GM23338 (cell line): Measurements from ENCODE around the gene OR6K2.

Experiments
- CREB1 ChIP-seq: fragments of 250-450 bp; sonication (Bioruptor Pico); IDR thresholded peaks from 2 replicates; pipeline ENCODE4 v1.5.0; 2020; ENCODE audit warnings: low read depth, mild to moderate bottlenecking, moderate library complexity
- EZH2 ChIP-seq: fragments of 200-600 bp; sonication (generic); IDR thresholded peaks from one replicate; pipeline ENCODE4 v1.8.0; 2017; ENCODE audit warnings: antibody characterized with exemption, mild to moderate bottlenecking, low read depth; ENCODE audit not compliant: unreplicated experiment
- EZH2phosphoT487 ChIP-seq: fragments of 200-600 bp; sonication (generic); IDR thresholded peaks from one replicate; pipeline ENCODE4 v1.8.1; 2018; ENCODE audit warnings: antibody characterized with exemption; ENCODE audit not compliant: unreplicated experiment
- JUNB ChIP-seq: IDR thresholded peaks from one replicate; pipeline ENCODE4 v1.6.1; 2016; ENCODE audit warnings: antibody characterized with exemption; ENCODE audit not compliant: unreplicated experiment
- NANOG ChIP-seq: IDR thresholded peaks from 2 replicates; pipeline ENCODE4 v1.6.1; 2016; ENCODE audit warnings: antibody characterized with exemption, borderline replicate concordance
- POLR2AphosphoS5 ChIP-seq: IDR thresholded peaks from 2 replicates; pipeline ENCODE4 v1.6.1; 2016; ENCODE audit warnings: antibody characterized with exemption, low read depth
- ZNF331 ChIP-seq: fragments of 250-450 bp; sonication (Bioruptor Pico); IDR thresholded peaks from 2 replicates; pipeline ENCODE4 v1.5.0; 2020; ENCODE audit warnings: low read depth, mild to moderate bottlenecking, moderate library complexity
- TF ChIP-seq, protein P1 (sequence below), 2 experiments: fragments of 200-600 bp in 1 of 2; sonication (generic) in 1 of 2; conservative IDR thresholded peaks; 2 replicates each; pipeline versions ENCODE4 v1.5.1 to v1.6.1; 2016 to 2017; ENCODE audit warnings: antibody characterized with exemption in 2 of 2, low read depth in 2 of 2, mild to moderate bottlenecking in 2 of 2, moderate library complexity in 1 of 2
- TF ChIP-seq, protein P2 (sequence below): IDR thresholded peaks from 2 replicates; pipeline ENCODE4 v1.6.1; 2016; ENCODE audit warnings: antibody characterized with exemption
- TF ChIP-seq, protein P3 (sequence below): IDR thresholded peaks from one replicate; pipeline ENCODE4 v1.6.1; 2018; ENCODE audit warnings: antibody characterized with exemption; ENCODE audit not compliant: unreplicated experiment
- TF ChIP-seq, protein P4 (sequence below): fragments of 250-450 bp; sonication (Bioruptor Pico); IDR thresholded peaks from 2 replicates; pipeline ENCODE4 v1.5.0; 2020; ENCODE audit warnings: mild to moderate bottlenecking, moderate library complexity

- TF ChIP-seq, protein P1, sequence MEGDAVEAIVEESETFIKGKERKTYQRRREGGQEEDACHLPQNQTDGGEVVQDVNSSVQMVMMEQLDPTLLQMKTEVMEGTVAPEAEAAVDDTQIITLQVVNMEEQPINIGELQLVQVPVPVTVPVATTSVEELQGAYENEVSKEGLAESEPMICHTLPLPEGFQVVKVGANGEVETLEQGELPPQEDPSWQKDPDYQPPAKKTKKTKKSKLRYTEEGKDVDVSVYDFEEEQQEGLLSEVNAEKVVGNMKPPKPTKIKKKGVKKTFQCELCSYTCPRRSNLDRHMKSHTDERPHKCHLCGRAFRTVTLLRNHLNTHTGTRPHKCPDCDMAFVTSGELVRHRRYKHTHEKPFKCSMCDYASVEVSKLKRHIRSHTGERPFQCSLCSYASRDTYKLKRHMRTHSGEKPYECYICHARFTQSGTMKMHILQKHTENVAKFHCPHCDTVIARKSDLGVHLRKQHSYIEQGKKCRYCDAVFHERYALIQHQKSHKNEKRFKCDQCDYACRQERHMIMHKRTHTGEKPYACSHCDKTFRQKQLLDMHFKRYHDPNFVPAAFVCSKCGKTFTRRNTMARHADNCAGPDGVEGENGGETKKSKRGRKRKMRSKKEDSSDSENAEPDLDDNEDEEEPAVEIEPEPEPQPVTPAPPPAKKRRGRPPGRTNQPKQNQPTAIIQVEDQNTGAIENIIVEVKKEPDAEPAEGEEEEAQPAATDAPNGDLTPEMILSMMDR (conservative IDR thresholded peaks at IDR 0.05; ENCODE audit: low read depth in 2 of 2) = no peak
- TF ChIP-seq CREB1 (CRISPR knock-in tag) (no peak), EZH2 (no peak), EZH2phosphoT487 (no peak), NANOG (no peak), POLR2AphosphoS5 (no peak), JUNB (no peak), ZNF331 (CRISPR knock-in tag) (no peak)
- TF ChIP-seq, protein P2, sequence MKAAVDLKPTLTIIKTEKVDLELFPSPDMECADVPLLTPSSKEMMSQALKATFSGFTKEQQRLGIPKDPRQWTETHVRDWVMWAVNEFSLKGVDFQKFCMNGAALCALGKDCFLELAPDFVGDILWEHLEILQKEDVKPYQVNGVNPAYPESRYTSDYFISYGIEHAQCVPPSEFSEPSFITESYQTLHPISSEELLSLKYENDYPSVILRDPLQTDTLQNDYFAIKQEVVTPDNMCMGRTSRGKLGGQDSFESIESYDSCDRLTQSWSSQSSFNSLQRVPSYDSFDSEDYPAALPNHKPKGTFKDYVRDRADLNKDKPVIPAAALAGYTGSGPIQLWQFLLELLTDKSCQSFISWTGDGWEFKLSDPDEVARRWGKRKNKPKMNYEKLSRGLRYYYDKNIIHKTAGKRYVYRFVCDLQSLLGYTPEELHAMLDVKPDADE = no peak
- TF ChIP-seq, protein P3, sequence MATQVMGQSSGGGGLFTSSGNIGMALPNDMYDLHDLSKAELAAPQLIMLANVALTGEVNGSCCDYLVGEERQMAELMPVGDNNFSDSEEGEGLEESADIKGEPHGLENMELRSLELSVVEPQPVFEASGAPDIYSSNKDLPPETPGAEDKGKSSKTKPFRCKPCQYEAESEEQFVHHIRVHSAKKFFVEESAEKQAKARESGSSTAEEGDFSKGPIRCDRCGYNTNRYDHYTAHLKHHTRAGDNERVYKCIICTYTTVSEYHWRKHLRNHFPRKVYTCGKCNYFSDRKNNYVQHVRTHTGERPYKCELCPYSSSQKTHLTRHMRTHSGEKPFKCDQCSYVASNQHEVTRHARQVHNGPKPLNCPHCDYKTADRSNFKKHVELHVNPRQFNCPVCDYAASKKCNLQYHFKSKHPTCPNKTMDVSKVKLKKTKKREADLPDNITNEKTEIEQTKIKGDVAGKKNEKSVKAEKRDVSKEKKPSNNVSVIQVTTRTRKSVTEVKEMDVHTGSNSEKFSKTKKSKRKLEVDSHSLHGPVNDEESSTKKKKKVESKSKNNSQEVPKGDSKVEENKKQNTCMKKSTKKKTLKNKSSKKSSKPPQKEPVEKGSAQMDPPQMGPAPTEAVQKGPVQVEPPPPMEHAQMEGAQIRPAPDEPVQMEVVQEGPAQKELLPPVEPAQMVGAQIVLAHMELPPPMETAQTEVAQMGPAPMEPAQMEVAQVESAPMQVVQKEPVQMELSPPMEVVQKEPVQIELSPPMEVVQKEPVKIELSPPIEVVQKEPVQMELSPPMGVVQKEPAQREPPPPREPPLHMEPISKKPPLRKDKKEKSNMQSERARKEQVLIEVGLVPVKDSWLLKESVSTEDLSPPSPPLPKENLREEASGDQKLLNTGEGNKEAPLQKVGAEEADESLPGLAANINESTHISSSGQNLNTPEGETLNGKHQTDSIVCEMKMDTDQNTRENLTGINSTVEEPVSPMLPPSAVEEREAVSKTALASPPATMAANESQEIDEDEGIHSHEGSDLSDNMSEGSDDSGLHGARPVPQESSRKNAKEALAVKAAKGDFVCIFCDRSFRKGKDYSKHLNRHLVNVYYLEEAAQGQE = no peak
- TF ChIP-seq, protein P4, sequence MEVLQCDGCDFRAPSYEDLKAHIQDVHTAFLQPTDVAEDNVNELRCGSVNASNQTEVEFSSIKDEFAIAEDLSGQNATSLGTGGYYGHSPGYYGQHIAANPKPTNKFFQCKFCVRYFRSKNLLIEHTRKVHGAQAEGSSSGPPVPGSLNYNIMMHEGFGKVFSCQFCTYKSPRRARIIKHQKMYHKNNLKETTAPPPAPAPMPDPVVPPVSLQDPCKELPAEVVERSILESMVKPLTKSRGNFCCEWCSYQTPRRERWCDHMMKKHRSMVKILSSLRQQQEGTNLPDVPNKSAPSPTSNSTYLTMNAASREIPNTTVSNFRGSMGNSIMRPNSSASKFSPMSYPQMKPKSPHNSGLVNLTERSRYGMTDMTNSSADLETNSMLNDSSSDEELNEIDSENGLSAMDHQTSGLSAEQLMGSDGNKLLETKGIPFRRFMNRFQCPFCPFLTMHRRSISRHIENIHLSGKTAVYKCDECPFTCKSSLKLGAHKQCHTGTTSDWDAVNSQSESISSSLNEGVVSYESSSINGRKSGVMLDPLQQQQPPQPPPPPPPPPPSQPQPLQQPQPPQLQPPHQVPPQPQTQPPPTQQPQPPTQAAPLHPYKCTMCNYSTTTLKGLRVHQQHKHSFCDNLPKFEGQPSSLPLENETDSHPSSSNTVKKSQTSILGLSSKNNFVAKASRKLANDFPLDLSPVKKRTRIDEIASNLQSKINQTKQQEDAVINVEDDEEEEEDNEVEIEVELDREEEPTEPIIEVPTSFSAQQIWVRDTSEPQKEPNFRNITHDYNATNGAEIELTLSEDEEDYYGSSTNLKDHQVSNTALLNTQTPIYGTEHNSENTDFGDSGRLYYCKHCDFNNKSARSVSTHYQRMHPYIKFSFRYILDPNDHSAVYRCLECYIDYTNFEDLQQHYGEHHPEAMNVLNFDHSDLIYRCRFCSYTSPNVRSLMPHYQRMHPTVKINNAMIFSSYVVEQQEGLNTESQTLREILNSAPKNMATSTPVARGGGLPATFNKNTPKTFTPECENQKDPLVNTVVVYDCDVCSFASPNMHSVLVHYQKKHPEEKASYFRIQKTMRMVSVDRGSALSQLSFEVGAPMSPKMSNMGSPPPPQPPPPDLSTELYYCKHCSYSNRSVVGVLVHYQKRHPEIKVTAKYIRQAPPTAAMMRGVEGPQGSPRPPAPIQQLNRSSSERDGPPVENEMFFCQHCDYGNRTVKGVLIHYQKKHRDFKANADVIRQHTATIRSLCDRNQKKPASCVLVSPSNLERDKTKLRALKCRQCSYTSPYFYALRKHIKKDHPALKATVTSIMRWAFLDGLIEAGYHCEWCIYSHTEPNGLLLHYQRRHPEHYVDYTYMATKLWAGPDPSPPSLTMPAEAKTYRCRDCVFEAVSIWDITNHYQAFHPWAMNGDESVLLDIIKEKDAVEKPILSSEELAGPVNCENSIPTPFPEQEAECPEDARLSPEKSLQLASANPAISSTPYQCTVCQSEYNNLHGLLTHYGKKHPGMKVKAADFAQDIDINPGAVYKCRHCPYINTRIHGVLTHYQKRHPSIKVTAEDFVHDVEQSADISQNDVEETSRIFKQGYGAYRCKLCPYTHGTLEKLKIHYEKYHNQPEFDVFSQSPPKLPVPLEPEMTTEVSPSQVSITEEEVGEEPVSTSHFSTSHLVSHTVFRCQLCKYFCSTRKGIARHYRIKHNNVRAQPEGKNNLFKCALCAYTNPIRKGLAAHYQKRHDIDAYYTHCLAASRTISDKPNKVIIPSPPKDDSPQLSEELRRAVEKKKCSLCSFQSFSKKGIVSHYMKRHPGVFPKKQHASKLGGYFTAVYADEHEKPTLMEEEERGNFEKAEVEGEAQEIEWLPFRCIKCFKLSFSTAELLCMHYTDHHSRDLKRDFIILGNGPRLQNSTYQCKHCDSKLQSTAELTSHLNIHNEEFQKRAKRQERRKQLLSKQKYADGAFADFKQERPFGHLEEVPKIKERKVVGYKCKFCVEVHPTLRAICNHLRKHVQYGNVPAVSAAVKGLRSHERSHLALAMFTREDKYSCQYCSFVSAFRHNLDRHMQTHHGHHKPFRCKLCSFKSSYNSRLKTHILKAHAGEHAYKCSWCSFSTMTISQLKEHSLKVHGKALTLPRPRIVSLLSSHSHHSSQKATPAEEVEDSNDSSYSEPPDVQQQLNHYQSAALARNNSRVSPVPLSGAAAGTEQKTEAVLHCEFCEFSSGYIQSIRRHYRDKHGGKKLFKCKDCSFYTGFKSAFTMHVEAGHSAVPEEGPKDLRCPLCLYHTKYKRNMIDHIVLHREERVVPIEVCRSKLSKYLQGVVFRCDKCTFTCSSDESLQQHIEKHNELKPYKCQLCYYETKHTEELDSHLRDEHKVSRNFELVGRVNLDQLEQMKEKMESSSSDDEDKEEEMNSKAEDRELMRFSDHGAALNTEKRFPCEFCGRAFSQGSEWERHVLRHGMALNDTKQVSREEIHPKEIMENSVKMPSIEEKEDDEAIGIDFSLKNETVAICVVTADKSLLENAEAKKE = no peak
These were observed 19.2 kb upstream of the OR6K2 start for GRCh38 chr1:158719664-158720063.
